Thyroid gland (tissue), 4 donors: ENCODE measurements around the gene IFI27. TPM values are rescaled to one million over a fixed set of nuclear protein-coding genes. Genes with fewer than 3 reads are reported as not detected.

Experiments used
- DNase-seq, 2 donors: peaks; one replicate each; pipeline ENCODE4 v3.0.0-alpha.2; 2019
- H3K27ac ChIP-seq, 3 donors: fragments of 200-600 bp; sonication (generic); 1 replicate in 2 of 3; 2 replicates in 1 of 3; pipeline ENCODE4 v1.5.1; 2016 to 2019; ENCODE audit warnings: mild to moderate bottlenecking in 1 of 3, moderate library complexity in 1 of 3
- H3K27me3 ChIP-seq: fragments of 200-600 bp; sonication (generic); one replicate; pipeline ENCODE4 v1.5.1; 2019
- H3K36me3 ChIP-seq, 2 donors: fragments of 200-600 bp; sonication (generic); one replicate each; pipeline ENCODE4 v1.5.1; 2016 to 2019
- H3K4me1 ChIP-seq, 2 donors: fragments of 200-600 bp; sonication (generic); one replicate each; pipeline ENCODE4 v1.5.1; 2017 to 2019
- H3K4me3 ChIP-seq, 3 donors: fragments of 200-600 bp; sonication (generic); replicated peaks in 1 of 3; 1 replicate in 2 of 3; 2 replicates in 1 of 3; pipeline ENCODE4 v1.5.1; 2016; ENCODE audit warnings: mild to moderate bottlenecking in 1 of 3
- H3K9me3 ChIP-seq: fragments of 200-600 bp; sonication (generic); one replicate; pipeline ENCODE4 v1.5.1; 2017
- CTCF ChIP-seq, 6 experiments: fragments of 200-600 bp in 3 of 6; fragments of 450-650 bp in 3 of 6; sonication (generic) in 3 of 6; IDR thresholded peaks; one replicate each; pipeline ENCODE4 v1.5.1; 2016 to 2019; ENCODE audit warnings: antibody characterized with exemption in 6 of 6, mild to moderate bottlenecking in 2 of 6, inconsistent platforms in 1 of 6, moderate library complexity in 1 of 6
- POLR2A ChIP-seq, 2 donors: fragments of 450-650 bp; IDR thresholded peaks; one replicate each; pipeline ENCODE4 v1.6.1; 2017; ENCODE audit warnings: antibody characterized with exemption in 2 of 2, mild to moderate bottlenecking in 2 of 2, moderate library complexity in 1 of 2
- WGBS, 2 donors: methylation state at CpG; one replicate each; pipeline ENCODE4 v1.1.5; 2017; 5-methylcytosine and 5-hydroxymethylcytosine counted together
- intact Hi-C: fragments of 100-400 bp; cut with DNase I; formaldehyde crosslinking; loops from one replicate; pipeline ENCODE4 v1.15.1; 2023
- total RNA-seq, 4 donors: library from RNA; depleted of rRNA; stranded (reverse); fragments of >200 nt; gene quantifications; one replicate each; pipeline ENCODE4 v1.2.3, GENCODE V29; 2016

IFI27 gene
- total RNA-seq, 4 donors from 2014 or later: 40.8 to 111 (median 81.3) TPM

- no peak for DNase-seq
- H3K27ac ChIP-seq: no peak overlapping the region
- no peaks in the 10 kb centered on the region for H3K27me3 ChIP-seq
- WGBS, 2 donors: 86 to 88% methylated on average over 9 of the region's 9 CpGs
- H3K4me1 ChIP-seq: peaks cover 0 to 14% of the 10 kb centered on the region in 2 donors
- no peaks in the 10 kb centered on the region for H3K36me3 ChIP-seq
- TF ChIP-seq POLR2A (IDR thresholded peaks at IDR 0.05) (no peak), CTCF (IDR thresholded peaks at IDR 0.05) (no peak)
- H3K9me3 ChIP-seq: no peaks in the 10 kb centered on the region
- H3K4me3 ChIP-seq: no peak overlapping the region
- intact Hi-C loops: no loop called here
Observed at GRCh38 chr14:94117856-94118255, 7.3 kb downstream of the IFI27 start.

DNA sequence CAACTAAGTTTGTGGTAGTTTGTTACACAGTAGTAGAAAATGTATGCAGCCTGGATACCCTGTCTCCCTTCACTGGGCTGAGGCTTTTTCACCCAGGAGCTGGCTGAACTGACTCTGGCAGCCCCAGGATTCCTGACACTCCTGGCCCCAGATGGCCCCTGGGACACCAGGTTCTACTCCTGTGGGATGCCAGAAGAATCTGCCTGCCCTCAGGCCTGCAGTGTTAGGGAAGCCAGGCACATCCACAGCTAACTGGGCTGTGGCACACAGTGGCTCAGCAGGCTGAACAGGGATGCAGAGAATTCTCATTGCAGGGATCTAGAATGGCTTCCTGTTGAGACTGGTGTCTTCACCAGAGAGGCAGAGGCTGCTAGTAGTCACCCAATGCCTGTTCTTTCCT lies 8.5 kb downstream of the IFI27 start:
- no peak for TF ChIP-seq CTCF (IDR thresholded peaks at IDR 0.05)
- TF ChIP-seq POLR2A (IDR thresholded peaks at IDR 0.05): no peak
- Histone ChIP-seq H3K27me3 (no peaks in the 10 kb centered on the region), H3K27ac (no peak overlapping the region), H3K9me3 (no peaks in the 10 kb centered on the region), H3K36me3 (no peaks in the 10 kb centered on the region), H3K4me3 (no peak overlapping the region), H3K4me1 (peaks cover 0 to 14% of the 10 kb centered on the region in 2 donors)
- intact Hi-C loops: no loop called here
- DNase-seq: no peak

- Histone ChIP-seq H3K27me3 (no peaks in the 10 kb centered on the region), H3K4me3 (no peak overlapping the region), H3K27ac (no peak overlapping the region), H3K4me1 (no peaks in the 10 kb centered on the region), H3K9me3 (no peaks in the 10 kb centered on the region), H3K36me3 (no peaks in the 10 kb centered on the region)
- DNase-seq: no peak
- TF ChIP-seq POLR2A (IDR thresholded peaks at IDR 0.05): no peak
- no peak for TF ChIP-seq CTCF (IDR thresholded peaks at IDR 0.05)
- intact Hi-C loops: no loop called here
- 87 to 89% methylated on average over 5 of the region's 5 CpGs for WGBS, 2 donors
Observed at GRCh38 chr14:94120667-94121340, 10.3 kb downstream of the IFI27 start.

DNA sequence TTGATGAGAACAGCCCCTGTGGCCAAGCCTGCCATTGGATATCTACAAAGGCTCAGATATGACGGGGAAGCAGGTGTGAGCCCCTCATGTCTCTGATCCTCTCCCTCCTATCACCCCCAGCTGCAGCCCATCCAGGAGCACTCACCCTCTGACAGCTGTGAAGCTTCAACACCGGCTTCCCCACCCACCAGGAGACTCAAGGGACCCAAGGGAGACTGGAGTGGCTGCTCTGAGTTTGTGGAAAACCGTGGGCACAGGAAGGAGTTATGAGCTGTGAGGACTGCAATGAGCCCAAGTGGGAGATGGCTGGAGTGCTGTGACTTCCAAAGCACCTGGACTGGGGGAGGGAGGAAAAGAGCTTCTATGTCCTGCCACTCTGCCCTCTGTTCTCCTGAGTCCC lies 10.9 kb downstream of the IFI27 start:
- WGBS, 2 donors: 44 to 72% methylated on average over 3 of the region's 3 CpGs
- intact Hi-C loops: no loop called here
- no peak for TF ChIP-seq CTCF (IDR thresholded peaks at IDR 0.05)
- TF ChIP-seq POLR2A (IDR thresholded peaks at IDR 0.05): no peak
- H3K36me3 ChIP-seq: no peaks in the 10 kb centered on the region
- H3K4me3 ChIP-seq: no peak overlapping the region
- H3K4me1 ChIP-seq: no peaks in the 10 kb centered on the region
- no peaks in the 10 kb centered on the region for H3K27me3 ChIP-seq
- H3K27ac ChIP-seq: no peak overlapping the region
- no peak for DNase-seq
- no peaks in the 10 kb centered on the region for H3K9me3 ChIP-seq

GRCh38 chr14:94122438-94122837 lies 11.9 kb downstream of the IFI27 start:
- WGBS, 2 donors: 60 to 72% methylated on average over 3 of the region's 3 CpGs
- H3K36me3 ChIP-seq: no peaks in the 10 kb centered on the region
- H3K4me3 ChIP-seq: no peak overlapping the region
- intact Hi-C loops: no loop called here
- H3K9me3 ChIP-seq: no peaks in the 10 kb centered on the region
- H3K27me3 ChIP-seq: no peaks in the 10 kb centered on the region
- no peak for DNase-seq
- no peak overlapping the region for H3K27ac ChIP-seq
- no peaks in the 10 kb centered on the region for H3K4me1 ChIP-seq
- TF ChIP-seq CTCF (IDR thresholded peaks at IDR 0.05) (no peak), POLR2A (IDR thresholded peaks at IDR 0.05) (no peak)
